Measurements from ENCODE around the gene LRP3. TPM values are rescaled to one million over a fixed set of nuclear protein-coding genes. Genes with fewer than 3 reads are reported as not detected.

LRP3 gene
- total RNA-seq, 4 donors from 2014 or later, result 18.3 to 29.3 (median 25.1) TPM

DNA sequence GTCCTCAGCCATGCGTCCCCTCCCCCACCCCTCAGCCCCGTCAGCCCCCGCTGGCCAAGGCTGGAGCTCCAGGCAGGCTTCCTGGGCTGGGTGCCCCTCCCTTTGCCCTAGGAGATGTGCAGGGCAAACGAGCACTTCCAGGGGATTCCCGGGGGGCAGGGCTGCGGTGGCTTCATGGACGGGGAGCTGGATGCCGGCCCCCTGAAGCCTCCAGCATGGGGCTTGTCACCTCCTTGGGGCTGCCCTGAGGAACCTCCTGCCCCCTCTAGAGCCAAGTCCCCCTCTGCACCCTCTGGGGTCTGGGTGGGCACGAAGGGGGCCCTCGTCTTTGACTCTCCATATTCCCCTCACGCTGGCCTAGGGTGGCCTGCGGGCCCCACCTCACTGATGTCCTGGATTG lies 56.9 kb downstream of the LRP3 start:
- H3K27me3 ChIP-seq, result no peaks in the 10 kb centered on the region
- H3K9me3 ChIP-seq, result no peaks in the 10 kb centered on the region
- intact Hi-C loops (cut with DNase I; ENCODE audit: low total_unique reads) (no loop called here), in situ Hi-C loops (cut with MboI; ENCODE audit: low sequenced_read_pairs in 4 of 4) (no loop called here)
- DNase-seq (no peak), ATAC-seq (no peak)
- H3K36me3 ChIP-seq, result no peaks in the 10 kb centered on the region
- no peak overlapping the region for H3K27ac ChIP-seq
- TF ChIP-seq CTCF (IDR thresholded peaks at IDR 0.05 in 4 of 5, conservative IDR thresholded peaks at IDR 0.05 in 1 of 5), result no peak
- TF ChIP-seq POLR2A (IDR thresholded peaks at IDR 0.05), result no peak
- no peak overlapping the region for H3K4me3 ChIP-seq
- H3K4me1 ChIP-seq, result no peaks in the 10 kb centered on the region

- DNase-seq (no peak), ATAC-seq (no peak)
- TF ChIP-seq CTCF (IDR thresholded peaks at IDR 0.05 in 4 of 5, conservative IDR thresholded peaks at IDR 0.05 in 1 of 5) (no peak), POLR2A (IDR thresholded peaks at IDR 0.05) (no peak)
- H3K4me3 ChIP-seq, result no peak overlapping the region
- no peak overlapping the region for H3K27ac ChIP-seq
- H3K36me3 ChIP-seq, result no peaks in the 10 kb centered on the region
- H3K4me1 ChIP-seq, result no peaks in the 10 kb centered on the region
- intact Hi-C loops (cut with DNase I; ENCODE audit: low total_unique reads), result no loop called here
- H3K9me3 ChIP-seq, result no peaks in the 10 kb centered on the region
- no peaks in the 10 kb centered on the region for H3K27me3 ChIP-seq
- in situ Hi-C loops (cut with MboI; ENCODE audit: low sequenced_read_pairs in 4 of 4), result no loop called here
Observed at GRCh38 chr19:33251526-33252090, 57.5 kb downstream of the LRP3 start.

DNA sequence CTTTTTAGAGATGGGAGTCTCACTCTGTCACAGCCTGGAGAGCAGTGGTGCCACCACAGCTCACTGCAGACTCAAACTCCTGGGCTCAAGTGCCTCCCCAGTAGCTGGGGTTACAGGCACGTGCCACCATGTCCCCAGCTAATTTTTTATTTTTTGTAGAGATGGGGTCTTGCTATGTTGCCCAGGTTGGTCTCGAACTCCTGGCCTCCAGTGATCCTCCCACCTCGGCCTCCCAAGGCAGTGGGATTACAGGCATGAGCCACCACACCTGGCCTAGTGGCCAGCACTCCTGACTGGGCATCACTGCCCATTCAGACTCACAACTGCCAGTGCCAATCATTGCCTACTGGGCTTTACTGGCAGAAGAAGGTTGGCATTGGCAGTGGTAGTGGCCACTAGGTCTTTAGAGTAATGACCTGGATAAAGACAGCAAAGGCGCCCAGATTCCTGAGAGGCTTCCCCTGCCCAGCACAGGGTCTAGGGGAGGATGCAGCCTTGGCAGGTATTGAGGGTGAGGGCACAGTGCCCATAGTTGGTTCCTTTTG lies 58.4 kb downstream of the LRP3 start:
- TF ChIP-seq POLR2A (IDR thresholded peaks at IDR 0.05) (no peak), CTCF (IDR thresholded peaks at IDR 0.05 in 4 of 5, conservative IDR thresholded peaks at IDR 0.05 in 1 of 5) (no peak)
- DNase-seq, result no peak
- Histone ChIP-seq H3K27me3 (no peaks in the 10 kb centered on the region), H3K4me3 (no peak overlapping the region), H3K27ac (no peak overlapping the region), H3K4me1 (no peaks in the 10 kb centered on the region), H3K36me3 (no peaks in the 10 kb centered on the region), H3K9me3 (no peaks in the 10 kb centered on the region)
- intact Hi-C loops (cut with DNase I; ENCODE audit: low total_unique reads), result no loop called here
- no peak for ATAC-seq
- in situ Hi-C loops (cut with MboI; ENCODE audit: low sequenced_read_pairs in 4 of 4), result no loop called here

DNA sequence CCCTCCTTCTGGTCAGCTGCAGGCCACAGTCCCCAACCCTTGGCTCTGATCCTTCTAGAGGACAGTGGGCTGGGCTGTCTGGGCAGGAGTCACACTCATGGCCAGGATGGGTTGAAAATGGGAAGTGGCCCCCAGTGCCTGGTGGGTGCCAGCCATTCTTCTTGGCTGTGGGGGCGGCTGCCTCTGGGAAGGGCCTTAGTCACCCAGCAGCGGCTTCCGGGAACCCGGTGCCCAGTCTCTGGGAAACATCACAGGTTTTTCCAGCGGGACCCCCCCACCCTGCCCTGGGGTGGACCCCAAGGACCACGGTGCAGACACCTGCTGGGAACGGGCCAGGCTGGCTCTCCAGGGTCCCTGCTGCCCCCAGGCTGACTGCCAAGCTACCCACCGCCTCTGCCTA lies 58.8 kb downstream of the LRP3 start:
- intact Hi-C loops (cut with DNase I; ENCODE audit: low total_unique reads) (no loop called here), in situ Hi-C loops (cut with MboI; ENCODE audit: low sequenced_read_pairs in 4 of 4) (no loop called here)
- DNase-seq (no peak), ATAC-seq (no peak)
- TF ChIP-seq CTCF (IDR thresholded peaks at IDR 0.05 in 4 of 5, conservative IDR thresholded peaks at IDR 0.05 in 1 of 5), result no peak
- TF ChIP-seq POLR2A (IDR thresholded peaks at IDR 0.05), result no peak
- Histone ChIP-seq H3K9me3 (no peaks in the 10 kb centered on the region), H3K4me1 (no peaks in the 10 kb centered on the region), H3K4me3 (no peak overlapping the region), H3K27me3 (no peaks in the 10 kb centered on the region), H3K36me3 (no peaks in the 10 kb centered on the region), H3K27ac (no peak overlapping the region)
